Loucy (cell line): ENCODE data around the gene ARMC10.
"Not testable (repeated sequence)": the region's sequence is repeated elsewhere in the genome, so short reads cannot be mapped to it uniquely, and the experiment has no call there.

Experiments used
- H2AFZ ChIP-seq: fragments of 200-600 bp; sonication (generic); 2 replicates; pipeline ENCODE4 v1.6.0; 2016; ENCODE audit warnings: antibody characterized with exemption, mild to moderate bottlenecking, low read length, moderate library complexity
- H3F3A ChIP-seq: fragments of 200-600 bp; 2 replicates; pipeline ENCODE4 v1.6.0; 2016; ENCODE audit warnings: antibody characterized with exemption, low read depth, mild to moderate bottlenecking
- H3K27me3 ChIP-seq: fragments of 200-600 bp; sonication (generic); 2 replicates; pipeline ENCODE4 v1.6.1; 2014; ENCODE audit warnings: low read length, mild to moderate bottlenecking; ENCODE audit not compliant: insufficient read depth, poor library complexity, severe bottlenecking
- H3K36me3 ChIP-seq: fragments of 200-600 bp; sonication (generic); 2 replicates; pipeline ENCODE4 v1.6.1; 2016; ENCODE audit warnings: low read length; ENCODE audit not compliant: insufficient read depth
- H3K4me1 ChIP-seq: fragments of 200-600 bp; sonication (generic); 2 replicates; pipeline ENCODE4 v1.5.1; 2014; ENCODE audit warnings: low read length, mild to moderate bottlenecking; ENCODE audit not compliant: insufficient read depth, poor library complexity, severe bottlenecking
- H3K4me2 ChIP-seq: fragments of 200-600 bp; sonication (generic); 2 replicates; pipeline ENCODE4 v1.6.0; 2014; ENCODE audit warnings: antibody characterized with exemption, low read length, low read depth, mild to moderate bottlenecking; ENCODE audit not compliant: poor library complexity, severe bottlenecking
- H3K4me3 ChIP-seq: fragments of 200-600 bp; sonication (generic); 2 replicates; pipeline ENCODE4 v1.5.1; 2014; ENCODE audit warnings: low read length, mild to moderate bottlenecking, mixed read lengths; ENCODE audit not compliant: poor library complexity, severe bottlenecking
- H3K79me2 ChIP-seq: fragments of 200-600 bp; sonication (generic); 2 replicates; pipeline ENCODE4 v1.6.1; 2014; ENCODE audit warnings: low read length; ENCODE audit not compliant: insufficient read depth
- H3K9ac ChIP-seq: fragments of 200-600 bp; sonication (generic); 2 replicates; pipeline ENCODE4 v1.6.0; 2014; ENCODE audit warnings: mild to moderate bottlenecking, low read depth, low read length, moderate library complexity; ENCODE audit not compliant: poor library complexity, severe bottlenecking
- H3K9me2 ChIP-seq: fragments of 200-600 bp; sonication (generic); replicated peaks from 2 replicates; pipeline ENCODE4 v1.6.1; 2016; ENCODE audit warnings: low read depth, low read length, mixed read lengths
- H3K9me3 ChIP-seq: fragments of 200-600 bp; sonication (generic); 2 replicates; pipeline ENCODE4 v1.6.1; 2014; ENCODE audit warnings: mild to moderate bottlenecking, antibody characterized with exemption, low read length, low read depth; ENCODE audit not compliant: insufficient read depth
- H4K20me1 ChIP-seq: fragments of 200-600 bp; sonication (generic); 2 replicates; pipeline ENCODE4 v1.6.0; 2014; ENCODE audit warnings: antibody characterized with exemption, low read length, mild to moderate bottlenecking; ENCODE audit not compliant: insufficient read depth, poor library complexity, severe bottlenecking
- EZH2phosphoT487 ChIP-seq: fragments of 200-600 bp; IDR thresholded peaks from 2 replicates; pipeline ENCODE4 v1.6.1; 2018; ENCODE audit warnings: antibody characterized with exemption, mild to moderate bottlenecking, moderate library complexity, borderline replicate concordance
- TF ChIP-seq, protein P1 (sequence below): fragments of 200-600 bp; sonication (generic); conservative IDR thresholded peaks from 2 replicates; pipeline ENCODE4 v1.5.1; 2014; ENCODE audit warnings: mild to moderate bottlenecking, antibody characterized with exemption, low read length

Gene ARMC10

DNA sequence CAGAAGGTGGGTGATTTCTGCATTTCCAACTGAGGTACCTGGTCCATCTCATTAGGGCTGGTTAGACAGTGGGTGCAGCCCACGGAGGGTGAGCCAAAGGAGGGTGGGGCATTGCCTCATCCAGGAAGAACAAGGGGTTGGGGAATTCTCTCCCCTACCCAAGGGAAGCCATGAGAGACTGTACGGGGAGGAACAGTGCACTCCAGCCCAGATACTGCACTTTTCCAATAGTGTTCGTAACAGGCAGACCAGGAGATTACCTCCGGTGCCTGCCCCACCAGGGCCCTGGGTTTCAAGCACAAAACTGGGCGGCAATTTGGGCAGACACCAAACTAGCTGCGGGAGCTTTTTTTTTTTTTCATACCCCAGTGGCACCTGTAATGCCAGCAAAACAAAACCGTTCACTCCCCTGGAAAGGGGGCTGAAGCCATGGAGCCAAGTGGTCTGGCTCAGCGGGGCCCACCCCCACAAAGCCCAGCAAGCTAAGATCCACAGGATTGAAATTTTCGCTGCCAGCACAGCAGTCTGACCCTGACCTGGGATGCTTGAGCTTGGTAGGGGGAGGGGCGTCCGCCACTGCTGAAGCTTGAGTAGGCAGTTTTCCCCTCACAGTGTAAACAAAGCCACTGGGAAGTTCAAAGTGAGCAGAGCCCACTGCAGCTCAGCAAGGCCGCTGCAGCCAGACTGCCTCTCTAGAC lies 31.2 kb downstream of the ARMC10 start:
- Histone ChIP-seq H3K4me2 (no peak overlapping the region), H3K4me1 (no peaks in the 10 kb centered on the region), H3F3A (no peaks in the 10 kb centered on the region), H3K9me2 (no peaks in the 10 kb centered on the region), H3K9ac (no peak overlapping the region), H3K9me3 (no peaks in the 10 kb centered on the region), H3K4me3 (no peak overlapping the region), H4K20me1 (no peaks in the 10 kb centered on the region), H3K36me3 (no peaks in the 10 kb centered on the region), H2AFZ (no peak overlapping the region), H3K79me2 (no peaks in the 10 kb centered on the region), H3K27me3 (no peaks in the 10 kb centered on the region)
- TF ChIP-seq EZH2phosphoT487: no peak
- TF ChIP-seq, protein P1, sequence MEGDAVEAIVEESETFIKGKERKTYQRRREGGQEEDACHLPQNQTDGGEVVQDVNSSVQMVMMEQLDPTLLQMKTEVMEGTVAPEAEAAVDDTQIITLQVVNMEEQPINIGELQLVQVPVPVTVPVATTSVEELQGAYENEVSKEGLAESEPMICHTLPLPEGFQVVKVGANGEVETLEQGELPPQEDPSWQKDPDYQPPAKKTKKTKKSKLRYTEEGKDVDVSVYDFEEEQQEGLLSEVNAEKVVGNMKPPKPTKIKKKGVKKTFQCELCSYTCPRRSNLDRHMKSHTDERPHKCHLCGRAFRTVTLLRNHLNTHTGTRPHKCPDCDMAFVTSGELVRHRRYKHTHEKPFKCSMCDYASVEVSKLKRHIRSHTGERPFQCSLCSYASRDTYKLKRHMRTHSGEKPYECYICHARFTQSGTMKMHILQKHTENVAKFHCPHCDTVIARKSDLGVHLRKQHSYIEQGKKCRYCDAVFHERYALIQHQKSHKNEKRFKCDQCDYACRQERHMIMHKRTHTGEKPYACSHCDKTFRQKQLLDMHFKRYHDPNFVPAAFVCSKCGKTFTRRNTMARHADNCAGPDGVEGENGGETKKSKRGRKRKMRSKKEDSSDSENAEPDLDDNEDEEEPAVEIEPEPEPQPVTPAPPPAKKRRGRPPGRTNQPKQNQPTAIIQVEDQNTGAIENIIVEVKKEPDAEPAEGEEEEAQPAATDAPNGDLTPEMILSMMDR: no peak

- not testable (repeated sequence) for H3K27me3 ChIP-seq, H3F3A ChIP-seq, H2AFZ ChIP-seq, H3K9ac ChIP-seq, H3K4me1 ChIP-seq, H3K4me3 ChIP-seq, H3K9me2 ChIP-seq, H3K4me2 ChIP-seq, H3K9me3 ChIP-seq, H4K20me1 ChIP-seq, H3K79me2 ChIP-seq, H3K36me3 ChIP-seq
Observed at GRCh38 chr7:103106703-103107070, 31.7 kb downstream of the ARMC10 start.

DNA sequence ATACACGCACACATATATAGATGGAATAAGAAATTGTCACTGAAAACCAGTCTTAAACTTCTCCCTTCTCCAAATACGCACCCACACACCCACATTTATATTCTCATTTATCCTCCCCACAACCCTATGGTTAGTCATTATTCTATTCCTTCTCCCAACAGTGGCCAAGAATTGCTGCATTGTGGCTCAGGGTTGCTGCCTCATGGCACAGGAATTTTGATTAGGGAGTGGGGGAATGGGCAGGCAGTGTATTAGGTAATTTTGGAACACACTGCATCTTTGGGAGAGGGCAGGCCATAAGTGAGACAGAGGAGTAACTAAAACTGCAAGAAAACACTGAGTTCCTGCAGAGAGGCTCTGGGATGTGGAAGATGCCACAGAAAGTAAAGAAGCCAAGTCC lies 38.2 kb downstream of the ARMC10 start:
- Histone ChIP-seq H3K9me2 (no peaks in the 10 kb centered on the region), H3K4me1 (no peaks in the 10 kb centered on the region), H3K79me2 (no peaks in the 10 kb centered on the region), H3K9me3 (no peaks in the 10 kb centered on the region), H3K9ac (no peak overlapping the region), H3K4me3 (no peak overlapping the region), H3K27me3 (no peaks in the 10 kb centered on the region), H3K4me2 (no peak overlapping the region), H2AFZ (no peak overlapping the region), H4K20me1 (no peaks in the 10 kb centered on the region), H3K36me3 (no peaks in the 10 kb centered on the region), H3F3A (no peaks in the 10 kb centered on the region)
- no peak for TF ChIP-seq EZH2phosphoT487
- TF ChIP-seq, protein P1: no peak

- Histone ChIP-seq H3K4me3 (no peak overlapping the region), H3K9me3 (no peaks in the 10 kb centered on the region), H3F3A (no peaks in the 10 kb centered on the region), H3K27me3 (no peaks in the 10 kb centered on the region), H4K20me1 (no peaks in the 10 kb centered on the region), H3K79me2 (no peaks in the 10 kb centered on the region), H2AFZ (no peak overlapping the region), H3K4me1 (no peaks in the 10 kb centered on the region), H3K9me2 (no peaks in the 10 kb centered on the region), H3K36me3 (no peaks in the 10 kb centered on the region), H3K9ac (no peak overlapping the region), H3K4me2 (no peak overlapping the region)
- TF ChIP-seq, protein P1: no peak
- no peak for TF ChIP-seq EZH2phosphoT487
Observed at GRCh38 chr7:103114576-103115008, 39.7 kb downstream of the ARMC10 start.
